ENCODE data around the gene APOA4.
A peak's percentile ranks its signal among the peaks of the same experiment; 100 is the strongest.

Gene APOA4

GRCh38 chr11:116782728-116783127, 40.4 kb downstream of the APOA4 start:
- Histone ChIP-seq H3K4me3 (no peak overlapping the region), H3K36me3 (replicated peaks) (peaks cover 85% of the 10 kb centered on the region), H3K27me3 (ENCODE audit: low read depth) (no peaks in the 10 kb centered on the region), H3K9me3 (no peaks in the 10 kb centered on the region), H3K4me1 (no peaks in the 10 kb centered on the region)
- DNase-seq (ENCODE audit: low spot score in 2 of 2): no peak
- in situ Hi-C loops (cut with MboI; ENCODE audit: low sequenced_read_pairs): no loop called here

- H3K27me3 ChIP-seq (ENCODE audit: low read depth): no peaks in the 10 kb centered on the region
- no peaks in the 10 kb centered on the region for H3K9me3 ChIP-seq
- peaks cover 7% of the 10 kb centered on the region for H3K4me1 ChIP-seq
- peaks cover 56% of the 10 kb centered on the region for H3K36me3 ChIP-seq (replicated peaks)
- in situ Hi-C loops (cut with MboI; ENCODE audit: low sequenced_read_pairs): no loop called here
- DNase-seq (ENCODE audit: low spot score in 2 of 2): no peak
- H3K4me3 ChIP-seq: no peak overlapping the region
These were observed 44.5 kb downstream of the APOA4 start for GRCh38 chr11:116778556-116778955.

- Histone ChIP-seq H3K4me3 (no peak overlapping the region), H3K27me3 (ENCODE audit: low read depth) (no peaks in the 10 kb centered on the region), H3K4me1 (peaks cover 8% of the 10 kb centered on the region), H3K36me3 (replicated peaks) (peaks cover 41% of the 10 kb centered on the region), H3K9me3 (no peaks in the 10 kb centered on the region)
- DNase-seq (ENCODE audit: low spot score in 2 of 2): no peak
- in situ Hi-C loops (cut with MboI; ENCODE audit: low sequenced_read_pairs): no loop called here
These were observed 46.0 kb downstream of the APOA4 start for GRCh38 chr11:116777056-116777455.

DNA sequence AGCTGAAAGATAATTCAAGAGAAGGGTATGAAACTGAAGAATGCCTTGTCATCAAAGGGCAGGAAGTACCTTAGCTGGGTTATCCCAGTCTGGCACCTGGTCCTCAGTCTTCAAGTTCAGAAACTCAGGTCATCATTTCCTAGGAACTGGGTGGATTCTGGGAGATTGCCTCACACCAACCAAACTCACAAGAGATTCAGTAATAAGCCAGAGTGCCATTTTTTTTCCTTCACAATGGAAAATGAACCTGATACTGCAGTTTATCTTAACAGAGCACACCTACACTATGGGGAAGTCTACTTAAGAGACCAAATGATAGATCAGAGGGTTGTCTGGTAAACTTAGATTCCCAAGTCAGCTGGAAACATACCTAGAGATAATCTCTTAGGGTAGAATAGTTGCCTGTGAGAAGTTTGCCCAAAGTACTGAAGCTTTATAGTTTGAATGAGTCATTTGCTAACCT, 46.6 kb downstream of the APOA4 start:
- in situ Hi-C loops (cut with MboI; ENCODE audit: low sequenced_read_pairs): no loop called here
- H3K27me3 ChIP-seq (ENCODE audit: low read depth): no peaks in the 10 kb centered on the region
- peaks cover 10% of the 10 kb centered on the region for H3K4me1 ChIP-seq
- H3K36me3 ChIP-seq (replicated peaks): peaks cover 38% of the 10 kb centered on the region
- no peak for DNase-seq (ENCODE audit: low spot score in 2 of 2)
- H3K4me3 ChIP-seq: no peak overlapping the region
- no peaks in the 10 kb centered on the region for H3K9me3 ChIP-seq

GRCh38 chr11:116775975-116776374, 47.1 kb downstream of the APOA4 start:
- Histone ChIP-seq H3K9me3 (no peaks in the 10 kb centered on the region), H3K27me3 (ENCODE audit: low read depth) (no peaks in the 10 kb centered on the region), H3K4me1 (peaks cover 16% of the 10 kb centered on the region), H3K36me3 (replicated peaks) (peaks cover 33% of the 10 kb centered on the region), H3K4me3 (no peak overlapping the region)
- DNase-seq (ENCODE audit: low spot score in 2 of 2): no peak
- in situ Hi-C loops (cut with MboI; ENCODE audit: low sequenced_read_pairs): no loop called here

DNA sequence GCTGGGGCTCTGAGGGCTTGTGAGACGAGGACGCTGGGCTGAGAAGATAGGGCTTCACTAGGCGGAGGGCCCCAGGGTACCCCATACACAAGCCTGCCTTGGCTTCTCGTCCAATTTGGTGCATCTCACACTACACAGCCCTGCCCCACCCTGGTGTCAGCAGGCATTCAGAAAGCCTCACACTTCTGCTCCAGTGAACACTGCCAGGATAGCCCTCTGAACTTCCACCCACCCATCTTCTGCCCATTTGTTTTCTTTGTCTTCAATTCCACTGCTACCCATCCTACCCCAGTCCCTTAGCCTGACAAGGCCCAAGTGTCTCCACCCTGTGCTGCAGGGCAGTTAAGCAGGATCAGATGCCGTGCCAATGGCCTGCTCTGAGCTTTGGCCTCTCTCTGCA, 48.4 kb downstream of the APOA4 start:
- no peak for DNase-seq (ENCODE audit: low spot score in 2 of 2)
- Histone ChIP-seq H3K36me3 (replicated peaks) (peaks cover 23% of the 10 kb centered on the region), H3K4me1 (peaks cover 18% of the 10 kb centered on the region), H3K9me3 (no peaks in the 10 kb centered on the region), H3K27me3 (ENCODE audit: low read depth) (no peaks in the 10 kb centered on the region), H3K4me3 (no peak overlapping the region)
- in situ Hi-C loops (cut with MboI; ENCODE audit: low sequenced_read_pairs): no loop called here

DNA sequence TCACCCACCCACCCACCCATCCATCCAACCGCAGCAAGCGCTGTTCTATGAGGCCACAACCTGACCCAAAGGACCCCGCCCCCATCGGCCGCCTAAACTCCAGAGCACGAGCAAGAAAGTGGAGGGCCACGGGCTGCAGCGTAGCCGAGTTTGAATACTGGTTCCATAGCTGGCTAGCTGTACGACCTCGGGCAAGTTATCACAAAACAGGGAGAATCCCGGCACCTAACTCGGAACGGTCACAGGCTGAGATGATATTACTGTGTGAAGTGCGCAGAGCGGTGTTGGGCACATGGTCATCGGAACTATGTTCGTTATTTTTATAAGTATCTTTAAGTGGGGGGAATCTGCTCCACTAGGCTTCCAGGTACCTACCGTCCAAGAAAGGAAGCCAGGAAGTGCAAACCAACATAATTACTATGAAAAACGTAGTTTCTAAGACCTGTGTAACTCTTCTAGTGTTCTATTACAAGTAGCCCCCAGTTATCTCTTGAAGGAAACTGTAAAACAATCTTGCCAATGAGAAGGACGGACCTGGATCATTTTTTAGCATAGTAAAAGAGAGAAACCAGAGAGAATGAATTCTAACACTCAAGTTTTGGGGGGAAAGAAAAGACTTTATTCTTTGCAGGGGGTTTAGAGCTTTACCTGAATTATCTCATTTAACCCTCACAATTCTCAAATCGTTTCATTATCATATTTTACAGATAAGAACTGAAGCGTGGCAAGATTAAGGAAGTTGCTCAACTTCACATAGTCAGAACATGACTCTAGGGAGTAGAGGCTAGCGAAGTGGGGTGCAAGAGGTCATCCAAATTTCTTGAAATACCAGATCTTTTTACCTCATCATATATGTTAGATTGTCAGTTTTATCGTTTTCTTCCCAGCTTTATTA, 49.7 kb downstream of the APOA4 start:
- in situ Hi-C loops (cut with MboI; ENCODE audit: low sequenced_read_pairs): no loop called here
- Histone ChIP-seq H3K36me3 (replicated peaks) (peaks cover 18% of the 10 kb centered on the region), H3K9me3 (no peaks in the 10 kb centered on the region), H3K4me3 (peak overlapping the region; percentile 90), H3K4me1 (peaks cover 18% of the 10 kb centered on the region), H3K27me3 (ENCODE audit: low read depth) (no peaks in the 10 kb centered on the region)
- DNase-seq (ENCODE audit: low spot score in 2 of 2): no peak

DNA sequence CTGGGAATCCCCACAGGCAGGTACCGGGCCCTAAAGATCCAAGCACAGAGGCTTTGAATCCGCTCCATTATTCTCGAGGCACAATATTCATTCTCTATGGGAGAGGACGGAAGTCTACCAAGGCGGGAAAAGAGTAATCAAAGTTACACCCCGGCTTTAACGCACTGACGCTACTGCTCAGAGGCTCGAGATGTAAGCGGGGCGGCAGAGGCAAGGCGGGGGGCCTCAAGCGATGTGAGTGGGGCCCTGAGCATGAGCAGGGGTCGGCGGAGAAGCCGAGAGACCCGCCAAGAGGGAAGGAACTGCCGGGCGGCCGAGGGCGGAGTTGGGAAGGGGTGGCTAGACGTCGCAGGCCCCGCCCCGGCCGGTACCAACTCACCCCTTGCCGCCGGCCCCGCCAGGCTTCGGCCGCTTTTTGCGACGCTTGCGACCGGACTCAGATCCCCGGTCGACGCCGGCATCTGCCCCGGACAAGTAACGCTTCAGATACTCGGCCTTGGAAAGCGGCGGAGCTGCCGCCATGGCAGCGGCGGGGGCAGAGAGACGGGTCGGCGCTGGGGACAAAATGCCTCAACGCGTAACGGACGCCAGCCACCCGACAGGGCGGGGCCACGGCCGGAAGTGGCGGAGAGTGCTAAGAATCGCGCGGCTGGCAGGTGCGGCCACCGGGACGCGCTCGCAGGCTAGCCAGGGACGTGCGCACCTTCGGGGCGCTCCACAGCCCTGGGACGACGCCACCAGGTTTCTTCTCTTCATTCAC, 50.5 kb downstream of the APOA4 start, which contains the start of gene BUD13:
BUD13 (minus strand) TSS at position 545 of the 760 bp plus-strand sequence; CDS start at position 522, 23 bp downstream.
- Histone ChIP-seq H3K9me3 (no peaks in the 10 kb centered on the region), H3K27me3 (ENCODE audit: low read depth) (no peaks in the 10 kb centered on the region), H3K4me3 (peak within 1 kb of the TSS; percentile 90), H3K36me3 (replicated peaks) (peaks cover 10% of the 10 kb centered on the region), H3K4me1 (peaks cover 18% of the 10 kb centered on the region)
- in situ Hi-C loops (cut with MboI; ENCODE audit: low sequenced_read_pairs): no loop called here
- peak; percentile 76 to 94 for DNase-seq (ENCODE audit: low spot score in 2 of 2)

- no peaks in the 10 kb centered on the region for H3K9me3 ChIP-seq
- H3K27me3 ChIP-seq (ENCODE audit: low read depth): no peaks in the 10 kb centered on the region
- peaks cover 18% of the 10 kb centered on the region for H3K4me1 ChIP-seq
- H3K4me3 ChIP-seq: peak overlapping the region; percentile 90
- no peak for DNase-seq (ENCODE audit: low spot score in 2 of 2)
- in situ Hi-C loops (cut with MboI; ENCODE audit: low sequenced_read_pairs): no loop called here
- peaks cover 10% of the 10 kb centered on the region for H3K36me3 ChIP-seq (replicated peaks)
These were observed 51.2 kb downstream of the APOA4 start for GRCh38 chr11:116771935-116772334.
